RPMI8226 (cell line): ENCODE results near the gene KCNQ1.

Experiments
- DNase-seq: peaks from one replicate; pipeline ENCODE4 v3.0.0-alpha.2; 2015

KCNQ1 gene

GRCh38 chr11:2444821-2445745 lies at the start of gene KCNQ1:
Gene KCNQ1, plus strand, starts transcription at chr11:2445008. Its CDS starts 91 bp downstream, at chr11:2445099.
- DNase-seq, result peak; percentile 86

GRCh38 chr11:2395211-2395730 lies 49.5 kb upstream of the KCNQ1 start:
- DNase-seq, result no peak

- DNase-seq, result no peak
These were observed 49.0 kb upstream of the KCNQ1 start for GRCh38 chr11:2395856-2396255.

- DNase-seq, result no peak
These were observed 48.3 kb upstream of the KCNQ1 start for GRCh38 chr11:2396471-2396870.

GRCh38 chr11:2397005-2397404 lies 47.8 kb upstream of the KCNQ1 start:
- no peak for DNase-seq

GRCh38 chr11:2398664-2399355 lies 46.0 kb upstream of the KCNQ1 start:
- no peak for DNase-seq

GRCh38 chr11:2399488-2400068 lies 45.2 kb upstream of the KCNQ1 start:
- no peak for DNase-seq

- DNase-seq, result peak; percentile 98
These were observed 44.6 kb upstream of the KCNQ1 start, which contains the start of gene TSSC4 for GRCh38 chr11:2400069-2400761. Gene TSSC4, plus strand, starts transcription at chr11:2400750. Its CDS starts 1,884 bp downstream, at chr11:2402634.

- no peak for DNase-seq
These were observed 43.9 kb upstream of the KCNQ1 start for GRCh38 chr11:2400762-2401435.

- DNase-seq, result no peak
These were observed 43.3 kb upstream of the KCNQ1 start for GRCh38 chr11:2401436-2401984.

- DNase-seq, result no peak
These were observed 42.7 kb upstream of the KCNQ1 start for GRCh38 chr11:2402106-2402505.

- no peak for DNase-seq
These were observed 41.7 kb upstream of the KCNQ1 start for GRCh38 chr11:2402890-2403645.

- DNase-seq, result no peak
These were observed 40.0 kb upstream of the KCNQ1 start for GRCh38 chr11:2404735-2405196.

GRCh38 chr11:2406451-2406850 lies 38.4 kb upstream of the KCNQ1 start:
- DNase-seq, result no peak

- DNase-seq, result peak; percentile 53
These were observed 37.9 kb upstream of the KCNQ1 start for GRCh38 chr11:2406878-2407410.

- DNase-seq, result no peak
These were observed 36.1 kb upstream of the KCNQ1 start for GRCh38 chr11:2408671-2409070.

GRCh38 chr11:2409126-2409525 lies 35.7 kb upstream of the KCNQ1 start:
- no peak for DNase-seq

- no peak for DNase-seq
These were observed 35.0 kb upstream of the KCNQ1 start for GRCh38 chr11:2409611-2410468.

- no peak for DNase-seq
These were observed 34.2 kb upstream of the KCNQ1 start for GRCh38 chr11:2410616-2411015.
